Activated CD4-positive, alpha-beta T cell treated with anti-CD3 and anti-CD28 coated beads, Interleukin-10, Interleukin-2, amounts not matched to agents 100 ng/mL and 50 ng/mL, durations not matched to agents 16 hours and 8 hours (primary cell): Measurements from ENCODE around the gene PICK1.

Experiments
- DNase-seq: peaks from one replicate; pipeline ENCODE4 v3.0.0-alpha.2; 2020

The PICK1 gene

GRCh38 chr22:38056969-38057891 is at the start of gene PICK1:
TSS of gene PICK1 (plus strand) at chr22:38057404. CDS start at chr22:38057810, 406 bp downstream.
- DNase-seq = peak; percentile 89

GRCh38 chr22:38009000-38009806 is 48.0 kb upstream of the PICK1 start:
- no peak for DNase-seq

GRCh38 chr22:38012604-38013072 is 44.6 kb upstream of the PICK1 start:
- no peak for DNase-seq

GRCh38 chr22:38014083-38014482 is 43.1 kb upstream of the PICK1 start:
- no peak for DNase-seq

- no peak for DNase-seq
Observed at GRCh38 chr22:38016182-38017151, 40.7 kb upstream of the PICK1 start.

GRCh38 chr22:38017272-38017920 is 39.8 kb upstream of the PICK1 start:
- DNase-seq = no peak

GRCh38 chr22:38017939-38018885 is 39.0 kb upstream of the PICK1 start:
- no peak for DNase-seq

- DNase-seq = no peak
Observed at GRCh38 chr22:38018938-38019827, 38.0 kb upstream of the PICK1 start.

- no peak for DNase-seq
Observed at GRCh38 chr22:38021206-38021605, 36.0 kb upstream of the PICK1 start.

GRCh38 chr22:38023045-38023444 is 34.2 kb upstream of the PICK1 start:
- no peak for DNase-seq

- no peak for DNase-seq
Observed at GRCh38 chr22:38025514-38025913, 31.7 kb upstream of the PICK1 start.

GRCh38 chr22:38026130-38027111 is 30.8 kb upstream of the PICK1 start:
- DNase-seq = no peak

GRCh38 chr22:38027487-38027886 is 29.7 kb upstream of the PICK1 start:
- DNase-seq = no peak

- no peak for DNase-seq
Observed at GRCh38 chr22:38028344-38029130, 28.7 kb upstream of the PICK1 start.

- no peak for DNase-seq
Observed at GRCh38 chr22:38029370-38029769, 27.8 kb upstream of the PICK1 start.

- DNase-seq = no peak
Observed at GRCh38 chr22:38029901-38030300, 27.3 kb upstream of the PICK1 start.

GRCh38 chr22:38030311-38031133 is 26.7 kb upstream of the PICK1 start:
- no peak for DNase-seq
